Right atrium auricular region (tissue), 2 donors: ENCODE data around the gene CUX1. TPM values are rescaled to one million over a fixed set of nuclear protein-coding genes. Genes with fewer than 3 reads are reported as not detected.
A peak's percentile ranks its signal among the peaks of the same experiment; 100 is the strongest.

ENCODE experiments used
- DNase-seq: peaks from one replicate; pipeline ENCODE4 v3.0.0-alpha.2; 2019; ENCODE audit warnings: low spot score
- H3K27ac ChIP-seq, 2 donors: fragments of 200-600 bp; sonication (generic); 1 replicate in 1 of 2; 2 replicates in 1 of 2; pipeline ENCODE4 v1.5.1; 2016 to 2019
- H3K27me3 ChIP-seq, 2 donors: fragments of 200-600 bp; sonication (generic); one replicate each; pipeline versions ENCODE4 v1.5.1 to v1.6.0; 2017 to 2019
- H3K36me3 ChIP-seq: fragments of 200-600 bp; sonication (generic); one replicate; pipeline ENCODE4 v1.5.1; 2016
- H3K4me1 ChIP-seq, 2 donors: fragments of 200-600 bp; sonication (generic); one replicate each; pipeline versions ENCODE4 v1.5.1 to v1.6.0; 2017 to 2019
- H3K4me3 ChIP-seq, 2 donors: fragments of 200-600 bp; sonication (generic); 1 replicate in 1 of 2; 2 replicates in 1 of 2; pipeline ENCODE4 v1.5.1; 2017 to 2019; ENCODE audit warnings: mild to moderate bottlenecking in 1 of 2, moderate library complexity in 1 of 2
- H3K9me3 ChIP-seq, 2 donors: fragments of 200-600 bp; sonication (generic); one replicate each; pipeline ENCODE4 v1.5.1; 2019
- total RNA-seq, 2 donors: library from RNA; depleted of rRNA; stranded (reverse); fragments of >200 nt; gene quantifications; one replicate each; pipeline ENCODE4 v1.1.0, GENCODE V29; 2016
- TF ChIP-seq, protein P1 (sequence below), 2 donors: fragments of 200-600 bp; sonication (generic); IDR thresholded peaks; one replicate each; pipeline ENCODE4 v1.5.1; 2019; ENCODE audit warnings: antibody characterized with exemption in 2 of 2

The CUX1 gene, protein sequence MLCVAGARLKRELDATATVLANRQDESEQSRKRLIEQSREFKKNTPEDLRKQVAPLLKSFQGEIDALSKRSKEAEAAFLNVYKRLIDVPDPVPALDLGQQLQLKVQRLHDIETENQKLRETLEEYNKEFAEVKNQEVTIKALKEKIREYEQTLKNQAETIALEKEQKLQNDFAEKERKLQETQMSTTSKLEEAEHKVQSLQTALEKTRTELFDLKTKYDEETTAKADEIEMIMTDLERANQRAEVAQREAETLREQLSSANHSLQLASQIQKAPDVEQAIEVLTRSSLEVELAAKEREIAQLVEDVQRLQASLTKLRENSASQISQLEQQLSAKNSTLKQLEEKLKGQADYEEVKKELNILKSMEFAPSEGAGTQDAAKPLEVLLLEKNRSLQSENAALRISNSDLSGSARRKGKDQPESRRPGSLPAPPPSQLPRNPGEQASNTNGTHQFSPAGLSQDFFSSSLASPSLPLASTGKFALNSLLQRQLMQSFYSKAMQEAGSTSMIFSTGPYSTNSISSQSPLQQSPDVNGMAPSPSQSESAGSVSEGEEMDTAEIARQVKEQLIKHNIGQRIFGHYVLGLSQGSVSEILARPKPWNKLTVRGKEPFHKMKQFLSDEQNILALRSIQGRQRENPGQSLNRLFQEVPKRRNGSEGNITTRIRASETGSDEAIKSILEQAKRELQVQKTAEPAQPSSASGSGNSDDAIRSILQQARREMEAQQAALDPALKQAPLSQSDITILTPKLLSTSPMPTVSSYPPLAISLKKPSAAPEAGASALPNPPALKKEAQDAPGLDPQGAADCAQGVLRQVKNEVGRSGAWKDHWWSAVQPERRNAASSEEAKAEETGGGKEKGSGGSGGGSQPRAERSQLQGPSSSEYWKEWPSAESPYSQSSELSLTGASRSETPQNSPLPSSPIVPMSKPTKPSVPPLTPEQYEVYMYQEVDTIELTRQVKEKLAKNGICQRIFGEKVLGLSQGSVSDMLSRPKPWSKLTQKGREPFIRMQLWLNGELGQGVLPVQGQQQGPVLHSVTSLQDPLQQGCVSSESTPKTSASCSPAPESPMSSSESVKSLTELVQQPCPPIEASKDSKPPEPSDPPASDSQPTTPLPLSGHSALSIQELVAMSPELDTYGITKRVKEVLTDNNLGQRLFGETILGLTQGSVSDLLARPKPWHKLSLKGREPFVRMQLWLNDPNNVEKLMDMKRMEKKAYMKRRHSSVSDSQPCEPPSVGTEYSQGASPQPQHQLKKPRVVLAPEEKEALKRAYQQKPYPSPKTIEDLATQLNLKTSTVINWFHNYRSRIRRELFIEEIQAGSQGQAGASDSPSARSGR (N-terminal part only)
- total RNA-seq = 10 to 100 TPM; 71.1 to 94.4 TPM

DNA sequence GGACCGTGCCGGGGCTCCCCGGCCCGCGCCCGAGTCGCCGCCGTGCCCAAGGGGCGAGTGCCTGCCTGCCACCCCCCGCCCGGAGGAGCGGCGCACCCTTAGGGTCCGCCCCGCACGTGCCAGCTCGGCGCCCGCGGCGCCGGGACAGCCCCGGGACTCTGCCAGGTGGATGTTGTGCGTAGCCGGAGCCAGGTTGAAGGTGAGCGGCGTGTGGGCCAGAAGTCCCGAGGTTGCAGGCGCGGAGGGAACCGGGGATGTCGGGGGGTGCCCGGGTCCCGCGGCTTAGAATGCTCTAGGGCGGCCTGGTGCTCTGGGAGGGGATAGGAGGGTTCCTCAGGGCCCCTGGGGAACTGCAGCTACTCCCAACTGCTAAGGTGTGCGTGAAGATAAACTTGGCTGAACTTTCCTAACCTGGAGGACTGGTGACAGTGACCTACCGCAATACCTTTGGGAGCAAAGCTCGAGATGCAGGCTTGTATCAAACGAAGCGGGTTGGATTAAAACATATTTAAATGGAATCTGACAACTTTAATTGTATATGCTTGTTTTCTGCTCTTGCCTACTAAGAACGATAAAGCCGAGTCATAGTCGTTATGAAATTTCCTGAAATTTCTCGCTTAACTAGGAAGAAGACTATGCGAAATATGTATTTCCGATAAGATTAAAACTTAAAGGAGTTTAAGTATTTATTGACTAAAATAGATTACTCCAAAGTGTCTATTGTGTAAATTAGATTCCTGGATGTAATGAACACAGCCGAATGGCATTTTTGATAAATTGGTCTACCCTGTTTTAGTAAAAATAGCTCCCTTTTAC, at the start of gene CUX1:
Gene CUX1, plus strand, starts transcription at position 156 of the 816 bp plus-strand sequence. Its CDS starts 14 bp downstream, at position 170.
- H3K4me3 ChIP-seq = peak within 1 kb of the TSS; percentile 72 to 92
- TF ChIP-seq, protein P1, sequence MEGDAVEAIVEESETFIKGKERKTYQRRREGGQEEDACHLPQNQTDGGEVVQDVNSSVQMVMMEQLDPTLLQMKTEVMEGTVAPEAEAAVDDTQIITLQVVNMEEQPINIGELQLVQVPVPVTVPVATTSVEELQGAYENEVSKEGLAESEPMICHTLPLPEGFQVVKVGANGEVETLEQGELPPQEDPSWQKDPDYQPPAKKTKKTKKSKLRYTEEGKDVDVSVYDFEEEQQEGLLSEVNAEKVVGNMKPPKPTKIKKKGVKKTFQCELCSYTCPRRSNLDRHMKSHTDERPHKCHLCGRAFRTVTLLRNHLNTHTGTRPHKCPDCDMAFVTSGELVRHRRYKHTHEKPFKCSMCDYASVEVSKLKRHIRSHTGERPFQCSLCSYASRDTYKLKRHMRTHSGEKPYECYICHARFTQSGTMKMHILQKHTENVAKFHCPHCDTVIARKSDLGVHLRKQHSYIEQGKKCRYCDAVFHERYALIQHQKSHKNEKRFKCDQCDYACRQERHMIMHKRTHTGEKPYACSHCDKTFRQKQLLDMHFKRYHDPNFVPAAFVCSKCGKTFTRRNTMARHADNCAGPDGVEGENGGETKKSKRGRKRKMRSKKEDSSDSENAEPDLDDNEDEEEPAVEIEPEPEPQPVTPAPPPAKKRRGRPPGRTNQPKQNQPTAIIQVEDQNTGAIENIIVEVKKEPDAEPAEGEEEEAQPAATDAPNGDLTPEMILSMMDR (IDR thresholded peaks at IDR 0.05) = no peak
- no peaks in the 10 kb centered on the region for H3K36me3 ChIP-seq
- no peak for DNase-seq
- peaks cover 0 to 44% of the 10 kb centered on the region in 2 donors for H3K4me1 ChIP-seq
- no peaks in the 10 kb centered on the region for H3K27me3 ChIP-seq
- H3K27ac ChIP-seq = peak within 1 kb of the TSS; percentile 84 to 85
- no peaks in the 10 kb centered on the region for H3K9me3 ChIP-seq

GRCh38 chr7:101768280-101768679, 49.1 kb upstream of the CUX1 start:
- Histone ChIP-seq H3K4me1 (no peaks in the 10 kb centered on the region), H3K4me3 (no peak overlapping the region), H3K36me3 (no peaks in the 10 kb centered on the region), H3K9me3 (no peaks in the 10 kb centered on the region), H3K27me3 (no peaks in the 10 kb centered on the region), H3K27ac (no peak overlapping the region)
- TF ChIP-seq, protein P1 (IDR thresholded peaks at IDR 0.05) = no peak
- no peak for DNase-seq

GRCh38 chr7:101770466-101770865, 47.0 kb upstream of the CUX1 start:
- Histone ChIP-seq H3K9me3 (no peaks in the 10 kb centered on the region), H3K4me1 (no peaks in the 10 kb centered on the region), H3K36me3 (no peaks in the 10 kb centered on the region), H3K27me3 (no peaks in the 10 kb centered on the region), H3K27ac (no peak overlapping the region), H3K4me3 (no peak overlapping the region)
- TF ChIP-seq, protein P1 (IDR thresholded peaks at IDR 0.05) = no peak
- DNase-seq = no peak

GRCh38 chr7:101772508-101773211, 44.8 kb upstream of the CUX1 start:
- Histone ChIP-seq H3K4me3 (no peak overlapping the region), H3K36me3 (no peaks in the 10 kb centered on the region), H3K9me3 (no peaks in the 10 kb centered on the region), H3K27ac (no peak overlapping the region), H3K27me3 (no peaks in the 10 kb centered on the region), H3K4me1 (no peaks in the 10 kb centered on the region)
- TF ChIP-seq, protein P1 (IDR thresholded peaks at IDR 0.05) = no peak
- no peak for DNase-seq
